Left hindlimb (tissue), 1 donor: ENCODE data around the gene FBLN5.
"Not testable (repeated sequence)": the region's sequence is repeated elsewhere in the genome, so short reads cannot be mapped to it uniquely, and the experiment has no call there.

Experiments used
- DNase-seq: peaks from one replicate; pipeline ENCODE4 v3.0.0-alpha.2; 2018

Gene FBLN5

DNA sequence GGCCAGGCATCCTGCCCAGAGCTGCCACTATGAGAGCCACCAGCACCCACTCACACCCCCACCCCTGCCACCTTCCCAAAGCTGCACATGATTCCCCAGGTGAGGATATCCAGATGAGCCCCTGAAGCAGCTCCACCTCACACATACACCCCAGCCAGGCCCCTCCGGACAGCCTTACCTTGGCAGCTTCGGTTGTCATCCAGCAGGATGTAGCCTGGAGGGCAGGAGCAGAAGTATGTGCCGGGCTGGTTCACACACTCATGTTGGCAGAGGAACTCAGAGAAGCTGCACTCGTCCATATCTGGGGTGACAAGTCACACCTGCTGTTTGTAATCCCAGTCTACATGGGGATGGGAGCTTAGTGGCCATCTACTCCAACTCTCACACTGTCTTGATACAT is 64.7 kb downstream of the FBLN5 start:
- no peak for DNase-seq

DNA sequence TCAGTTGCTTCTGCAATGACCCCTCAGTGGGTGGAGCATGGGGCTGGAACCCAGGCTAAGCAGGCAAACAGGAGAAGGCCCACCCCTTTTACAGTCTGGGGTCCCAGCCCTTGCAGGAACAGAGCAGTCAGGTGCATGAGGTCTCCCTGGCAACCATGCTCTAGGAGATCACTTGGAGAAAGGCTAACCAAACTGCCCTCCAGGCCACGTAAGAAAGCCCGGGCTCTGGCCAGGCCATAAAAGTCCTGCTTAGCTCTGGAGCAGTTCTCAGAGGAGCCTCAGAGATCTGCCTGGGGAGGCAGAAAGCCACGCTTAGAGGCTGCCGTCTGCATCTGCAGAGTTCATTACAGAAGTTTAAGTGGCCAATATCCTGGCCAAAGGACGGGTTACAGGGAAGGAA is 65.1 kb downstream of the FBLN5 start:
- DNase-seq = no peak

DNA sequence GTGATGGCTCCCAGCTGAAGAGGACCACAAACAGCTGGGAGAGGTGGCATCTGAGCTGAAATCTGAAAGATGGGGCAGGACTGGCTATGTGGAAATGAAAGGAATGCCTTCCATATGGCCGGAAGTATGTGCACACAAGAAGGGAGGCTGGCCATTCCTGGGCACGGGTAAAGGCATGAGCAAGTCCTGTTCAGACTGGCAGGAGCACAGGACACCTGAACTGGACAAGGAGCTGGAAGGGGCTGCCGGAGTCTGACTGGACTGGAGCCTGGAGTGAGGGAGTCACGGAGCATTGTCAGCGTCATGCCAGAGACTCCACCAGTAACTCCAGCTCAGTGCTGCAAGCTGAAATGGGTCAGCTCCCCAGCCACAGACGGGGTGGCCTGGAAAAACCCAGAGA is 68.3 kb downstream of the FBLN5 start:
- DNase-seq = no peak

DNA sequence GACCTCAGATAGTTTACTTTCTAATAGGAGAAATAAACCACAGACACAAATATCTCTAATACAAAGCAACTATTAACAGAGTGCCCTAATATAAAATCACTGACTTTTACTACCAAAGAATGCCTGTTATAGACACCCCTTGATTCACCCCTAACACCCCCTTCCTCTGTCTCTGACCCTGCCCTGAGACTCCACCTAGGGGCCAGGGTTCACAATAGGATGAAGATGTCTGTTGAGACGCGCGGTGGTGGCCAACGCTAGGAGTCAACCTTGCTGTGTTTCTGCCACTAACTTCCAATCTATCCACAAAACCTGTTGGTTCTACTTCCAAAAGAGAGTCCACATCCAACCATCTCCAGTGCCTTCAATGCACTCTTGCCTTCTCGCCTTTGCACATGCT is 69.2 kb downstream of the FBLN5 start:
- DNase-seq = no peak

DNA sequence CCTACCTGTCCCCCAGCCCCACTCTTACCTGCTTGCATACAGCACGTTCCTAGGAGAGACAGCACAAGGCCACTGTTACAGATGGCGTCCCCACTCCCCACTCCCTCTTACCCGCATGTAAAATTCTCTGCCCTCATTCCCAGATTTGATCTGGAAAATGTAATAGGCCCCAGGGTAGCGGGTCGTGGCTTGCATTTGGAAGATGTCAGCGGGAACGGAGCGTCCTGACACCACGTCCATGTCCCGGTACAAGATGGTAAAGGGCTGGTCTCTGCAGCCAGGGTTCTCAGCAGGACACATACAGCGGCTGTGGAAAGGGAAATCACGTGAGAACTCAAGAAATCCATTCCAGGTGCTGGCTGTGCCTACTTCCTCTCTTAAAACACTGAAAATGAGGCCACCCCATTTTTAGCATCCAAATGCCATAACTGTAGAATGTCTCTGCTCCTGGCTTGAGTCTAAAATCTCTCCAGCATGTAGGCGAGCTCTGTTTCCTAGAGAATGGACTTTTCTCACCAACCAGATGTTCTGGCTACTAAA is 70.0 kb downstream of the FBLN5 start:
- no peak for DNase-seq

DNA sequence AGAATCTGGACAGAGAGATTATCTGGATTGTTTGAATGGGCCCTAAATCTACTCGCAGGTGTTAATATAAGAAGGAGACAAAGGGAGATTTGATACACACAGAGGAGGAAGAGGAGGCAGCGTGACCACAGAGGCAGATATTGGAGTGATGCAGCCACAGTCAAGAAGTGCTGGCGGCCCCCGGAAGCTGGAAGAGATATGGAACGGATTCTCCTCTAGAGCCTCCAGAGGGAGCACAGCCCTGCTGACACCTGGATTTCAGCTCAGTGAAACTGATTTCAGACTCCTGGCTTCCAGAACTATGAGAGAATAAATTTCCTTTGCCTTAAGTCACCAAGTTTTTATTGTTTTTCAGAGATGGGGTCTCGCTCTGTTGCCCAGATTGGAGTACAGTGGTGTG is 71.0 kb downstream of the FBLN5 start:
- no peak for DNase-seq

DNA sequence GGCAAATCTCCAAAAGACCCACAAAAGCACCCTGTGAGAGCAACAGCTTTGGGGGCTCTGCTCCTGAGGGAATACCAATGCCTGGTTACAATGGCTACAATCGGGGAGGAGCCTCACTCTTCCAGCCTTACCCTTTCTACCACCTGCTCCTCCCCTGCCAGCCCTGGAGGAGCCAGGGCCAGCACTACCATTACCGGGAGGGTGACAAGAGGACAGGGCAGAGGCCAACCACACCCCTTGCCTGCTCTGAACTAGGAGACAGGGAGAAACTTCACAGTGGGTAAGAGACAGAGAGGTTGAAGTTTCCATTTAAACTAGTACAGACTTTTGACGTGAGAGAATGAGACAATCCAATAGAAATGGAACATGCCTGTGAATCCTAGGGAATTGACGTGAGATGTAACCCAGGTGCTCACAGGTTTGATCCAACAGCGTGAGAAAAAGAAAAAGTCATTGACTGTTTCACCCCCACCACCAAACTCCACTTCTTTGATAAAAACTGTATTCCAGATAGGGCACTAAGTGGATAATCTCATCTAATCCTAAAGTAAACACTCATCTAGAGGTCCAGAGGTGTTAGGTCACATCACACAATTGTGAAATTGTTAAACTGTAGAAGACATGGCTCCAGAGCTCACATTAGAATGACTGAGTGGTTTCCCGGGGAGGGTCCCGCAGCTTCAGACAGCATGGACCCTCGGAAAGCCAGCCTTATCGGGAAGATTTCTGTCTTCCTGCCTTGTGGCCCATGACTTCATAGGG is 71.8 kb downstream of the FBLN5 start:
- DNase-seq = no peak

DNA sequence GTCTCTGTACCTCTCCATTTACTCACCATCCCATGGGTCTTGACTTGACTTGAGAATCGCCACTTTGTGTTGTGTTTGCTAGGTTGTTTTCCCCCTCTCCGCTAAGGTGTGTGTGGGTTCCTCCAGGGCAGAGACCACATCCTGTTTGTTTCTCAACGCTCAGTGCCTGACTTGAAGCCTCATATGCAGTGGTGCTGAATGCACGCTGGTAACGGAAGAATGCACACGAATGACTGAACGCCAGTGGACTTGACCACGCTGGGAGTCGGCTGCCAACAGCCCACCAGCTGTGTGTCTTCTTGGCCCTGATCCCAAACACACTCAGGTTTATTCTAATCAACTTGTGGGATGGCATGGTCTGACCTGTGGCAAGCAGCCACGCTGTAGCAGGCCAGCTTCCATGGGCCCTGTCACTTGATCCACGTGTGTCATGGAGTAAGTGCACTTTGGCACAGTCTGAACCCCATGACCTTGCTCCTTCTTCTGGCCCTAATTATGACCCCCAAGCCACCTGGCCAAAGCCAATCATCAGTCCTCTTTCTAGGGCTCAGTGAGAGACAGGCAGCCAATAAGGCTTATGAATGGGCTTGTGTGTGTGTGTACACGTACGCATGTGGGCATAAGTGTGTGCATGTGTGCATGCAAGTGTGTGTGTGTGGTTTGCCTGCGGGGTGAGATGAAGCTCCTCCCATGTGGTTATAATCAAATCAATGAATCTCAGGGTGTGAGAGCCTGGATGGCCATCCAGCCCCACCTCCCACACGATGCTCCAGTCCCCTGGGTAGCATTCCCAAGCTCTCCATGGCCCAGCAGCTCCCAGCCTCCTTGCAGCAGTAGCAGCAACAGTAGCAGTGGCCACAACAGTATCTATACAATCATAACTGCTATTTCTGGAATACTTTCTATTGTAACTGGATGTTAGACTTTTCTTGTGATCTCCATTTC is 73.8 kb downstream of the FBLN5 start:
- DNase-seq = no peak

GRCh38 chr14:91872517-91873470 is 74.7 kb downstream of the FBLN5 start:
- DNase-seq = peak; percentile 68

- DNase-seq = no peak
Measured at GRCh38 chr14:91872011-91872501, 75.4 kb downstream of the FBLN5 start.

DNA sequence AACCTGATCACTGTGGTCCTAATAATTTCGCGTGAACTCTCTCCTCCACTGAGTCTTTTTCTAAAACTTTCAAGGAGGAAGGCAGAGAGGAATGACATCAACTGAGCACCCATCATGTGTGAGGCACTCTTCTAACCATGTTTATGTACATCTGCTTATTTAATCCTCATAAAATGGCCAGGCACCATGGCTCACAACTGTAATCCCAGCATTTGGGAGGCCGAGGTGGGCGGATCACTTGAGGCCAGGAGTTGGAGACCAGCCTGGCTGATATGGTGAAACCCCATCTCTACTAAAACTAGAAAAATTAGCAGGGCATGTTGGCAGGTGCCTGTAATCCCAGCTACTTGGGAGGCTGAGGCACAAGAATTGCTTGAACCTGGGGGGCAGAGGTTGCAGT is 76.1 kb downstream of the FBLN5 start:
- DNase-seq = not testable (repeated sequence)

- no peak for DNase-seq
Measured at GRCh38 chr14:91870890-91871289, 76.6 kb downstream of the FBLN5 start.

DNA sequence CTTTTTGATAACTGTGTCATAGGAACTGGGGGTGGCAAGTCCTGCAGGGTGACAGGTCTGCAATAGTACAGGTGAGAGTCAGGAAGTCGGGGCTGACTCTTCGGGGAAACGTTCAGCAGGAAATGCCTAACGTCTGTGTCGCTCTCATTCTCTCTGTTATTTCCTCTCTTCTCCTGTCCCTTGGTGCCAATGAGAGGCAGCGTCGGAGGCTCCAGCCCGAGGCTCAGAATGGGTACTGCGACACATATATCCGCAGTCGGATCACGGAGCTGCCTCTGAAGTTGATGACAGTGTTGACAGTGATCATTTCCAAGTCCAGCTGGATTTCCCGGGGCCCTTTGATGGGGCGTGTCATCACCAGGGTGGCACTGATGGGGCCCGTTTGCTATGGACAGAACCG is 77.5 kb downstream of the FBLN5 start:
- DNase-seq = no peak

DNA sequence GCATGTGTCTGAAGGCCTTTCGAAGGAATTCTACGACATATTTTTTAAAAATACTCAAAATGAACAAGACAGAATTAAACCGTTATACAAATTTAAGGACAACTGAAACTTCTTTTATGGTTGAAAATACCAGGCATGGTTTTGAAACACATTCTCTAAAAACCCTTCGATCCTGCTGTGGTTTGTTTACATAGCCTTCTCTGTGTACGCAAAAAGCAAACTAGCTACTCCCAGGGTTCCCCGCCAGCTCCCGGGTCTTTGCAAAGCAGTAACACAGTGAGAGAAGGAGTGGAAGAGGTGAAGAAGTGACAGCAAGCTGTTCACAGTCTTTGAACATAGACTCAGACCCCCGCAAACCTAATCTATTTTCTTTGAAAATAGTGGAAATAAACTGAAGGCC is 77.9 kb downstream of the FBLN5 start:
- DNase-seq = no peak

DNA sequence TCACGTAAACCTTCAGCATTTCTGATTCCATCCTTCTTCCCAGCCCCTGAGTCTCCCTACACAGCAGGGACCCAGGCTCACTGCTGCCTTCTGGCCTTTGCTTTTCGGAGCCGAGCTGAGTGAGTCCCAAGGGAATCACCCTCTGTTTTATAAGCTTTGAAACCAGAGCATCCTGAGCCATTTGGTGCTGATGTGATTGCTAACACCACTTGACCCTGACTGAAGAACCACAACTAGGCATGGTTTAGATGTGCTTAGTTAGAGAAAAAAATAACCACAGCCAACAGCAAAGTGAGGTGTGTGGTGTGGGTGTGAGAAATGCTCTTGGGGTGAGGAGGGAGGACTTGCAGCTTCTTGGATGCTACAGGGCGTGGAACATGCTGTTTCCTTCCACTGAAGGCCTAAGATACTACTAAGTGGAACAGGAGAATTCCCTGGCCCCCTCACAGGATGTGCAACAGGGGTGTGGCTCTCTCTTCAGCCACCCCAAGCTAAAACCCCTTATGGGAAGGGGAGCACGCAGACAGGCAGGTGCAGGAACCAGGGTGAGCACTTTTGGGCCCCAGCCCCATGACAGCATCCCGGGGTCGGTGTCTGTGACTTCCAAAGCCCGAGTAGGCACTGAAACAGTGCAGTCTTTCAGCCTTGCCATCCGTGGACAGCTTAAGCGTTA is 80.0 kb downstream of the FBLN5 start, which contains the start of gene TC2N:
TC2N (minus strand) TSS at position 221 of the 673 bp plus-strand sequence. CDS start 53,767 bp downstream, outside the sequence.
- no peak for DNase-seq

- no peak for DNase-seq
Measured at GRCh38 chr14:91866511-91867295, 80.8 kb downstream of the FBLN5 start.

DNA sequence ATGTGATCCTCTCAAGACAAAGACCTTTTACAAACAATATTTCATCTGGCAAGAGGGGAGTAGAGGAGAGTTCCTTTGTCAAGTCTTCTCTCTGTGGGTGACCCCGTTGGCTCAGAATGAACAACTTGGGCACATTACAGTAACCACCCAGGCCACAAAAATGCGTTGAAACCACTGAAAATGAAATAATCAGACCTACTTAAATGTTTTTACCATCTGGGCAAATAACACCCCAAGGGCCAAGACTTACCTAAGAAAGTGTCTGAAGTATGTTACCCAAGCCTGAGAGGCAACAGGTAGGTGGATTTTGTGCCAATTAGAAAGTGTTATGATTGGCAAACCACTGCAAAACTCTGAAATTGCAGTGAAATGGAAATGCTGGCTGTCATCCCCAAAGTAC is 81.4 kb downstream of the FBLN5 start:
- DNase-seq = no peak

GRCh38 chr14:91862417-91862816 is 85.1 kb downstream of the FBLN5 start:
- no peak for DNase-seq

GRCh38 chr14:91861091-91861490 is 86.4 kb downstream of the FBLN5 start:
- no peak for DNase-seq

- no peak for DNase-seq
Measured at GRCh38 chr14:91860238-91860637, 87.3 kb downstream of the FBLN5 start.
